ENCODE measurements around the gene GPALPP1.
"Not testable (repeated sequence)": the region's sequence is repeated elsewhere in the genome, so short reads cannot be mapped to it uniquely, and the experiment has no call there.

Gene GPALPP1

GRCh38 chr13:45063889-45064288 lies 74.6 kb downstream of the GPALPP1 start:
- not testable (repeated sequence) for DNase-seq

GRCh38 chr13:45064889-45065288 lies 75.6 kb downstream of the GPALPP1 start:
- no peak for DNase-seq

- DNase-seq, result no peak
These were observed 79.0 kb downstream of the GPALPP1 start for GRCh38 chr13:45068036-45069001.

GRCh38 chr13:45073809-45074208 lies 84.5 kb downstream of the GPALPP1 start:
- DNase-seq, result no peak

DNA sequence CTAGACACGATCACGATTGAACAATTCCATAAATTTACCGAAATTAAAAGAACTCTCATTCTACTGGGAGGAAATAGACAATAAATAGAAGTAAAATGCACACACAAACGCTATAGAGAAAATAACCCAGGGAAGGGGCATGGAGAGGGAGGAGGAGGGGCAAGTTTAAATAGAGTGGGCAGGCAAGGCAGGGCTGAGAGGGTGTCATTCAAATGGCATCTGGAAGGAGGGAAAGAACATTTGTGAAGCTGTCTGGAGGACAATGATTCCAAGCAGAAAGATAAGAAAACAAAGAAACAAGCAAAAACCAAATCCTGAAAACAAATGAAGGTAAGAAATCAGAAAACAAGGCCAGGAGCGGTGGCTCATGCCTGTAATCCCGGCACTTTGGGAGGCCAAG lies 85.4 kb downstream of the GPALPP1 start:
- no peak for DNase-seq

DNA sequence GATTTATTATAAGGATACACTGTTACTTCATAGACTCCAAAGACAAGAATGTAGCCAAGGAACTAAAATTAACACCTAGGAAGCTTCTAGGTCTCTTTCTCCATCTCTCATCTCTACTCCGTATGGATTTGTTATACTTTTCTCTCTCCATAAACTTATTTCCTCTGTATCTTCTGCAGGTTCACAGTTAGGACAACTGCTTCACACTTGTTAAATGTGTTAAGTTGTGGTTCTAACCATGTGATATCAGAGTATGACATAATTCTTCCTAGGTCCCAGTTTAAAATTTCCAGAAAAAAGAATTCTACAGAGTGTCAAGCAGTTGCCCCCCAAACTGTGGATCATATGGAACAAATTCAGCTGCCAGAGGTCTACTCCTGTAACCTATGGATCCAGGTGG lies 88.7 kb downstream of the GPALPP1 start:
- DNase-seq, result no peak

Measured in C1 segment of cervical spinal cord (tissue), 14 donors.